Measurements from ENCODE around the gene SMOC2.

GRCh38 chr6:168515376-168515775 is 74.4 kb downstream of the SMOC2 start:
- TF ChIP-seq GATA2 (IDR thresholded peaks at IDR 0.05; ENCODE audit: low read depth, low read length): no peak
- no peak for TF ChIP-seq GATA3 (IDR thresholded peaks at IDR 0.05; ENCODE audit: low read depth, low read length)

Data from SH-SY5Y (cell line).